GM12878 (cell line): ENCODE results near the gene CAMKK1. TPM values are rescaled to one million over a fixed set of nuclear protein-coding genes. Genes with fewer than 3 reads are reported as not detected.

ENCODE experiments used
- ATAC-seq: fragments of 200-7000 bp; cut with Tn5 transposase; 3 replicates; pipeline ENCODE4 v1.9.1; 2020; ENCODE audit warnings: mild to moderate bottlenecking, moderate library complexity
- BruUV-seq: library from RNA; stranded (reverse); fragments of 400-500 nt; replicated peaks from 2 replicates; lab custom pipeline; 2021; lab: Mats Ljungman, UMichigan
- CTCF ChIA-PET: fragments of 300-600 bp; sonication (Branson Sonifier 250); formaldehyde crosslinking; extraction: SDS; loops from one replicate; lab custom pipeline; 2021; ENCODE audit warnings: inconsistent platforms; lab: Yijun Ruan, JAX
- POLR2A ChIA-PET: fragments of 350-600 bp; formaldehyde crosslinking; extraction: SDS; loops from one replicate; lab custom pipeline; 2021; ENCODE audit warnings: inconsistent platforms; lab: Charles Lee
- RAD21 ChIA-PET: fragments of 300-600 bp; sonication (Branson Sonifier 250); formaldehyde crosslinking; loops from one replicate; lab custom pipeline; 2023; ENCODE audit warnings: antibody characterized with exemption; ENCODE audit not compliant: unreplicated experiment; lab: Charles Lee
- SMC1A ChIA-PET: fragments of 300-600 bp; sonication (Branson Sonifier 250); formaldehyde crosslinking; loops from one replicate; lab custom pipeline; 2023; ENCODE audit not compliant: unreplicated experiment, uncharacterized antibody; lab: Charles Lee
- DNase-seq: peaks from one replicate; pipeline ENCODE4 v3.0.0-alpha.2; 2011; ENCODE audit warnings: low read depth, low spot score
- FAIRE-seq: peaks from 3 replicates; lab custom pipeline; 2011; peaks lifted over from hg19 to GRCh38; lab: Jason Lieb, UNC
- H2AFZ ChIP-seq: 2 replicates; pipeline ENCODE4 v1.6.0; 2011; ENCODE audit warnings: low read depth, low read length, control low read depth; ENCODE audit not compliant: control insufficient read depth
- H3K27ac ChIP-seq: 2 replicates; pipeline ENCODE4 v1.5.1; 2011; ENCODE audit warnings: control low read depth; ENCODE audit not compliant: control insufficient read depth, insufficient read depth
- H3K27me3 ChIP-seq, 2 experiments: replicated peaks in 1 of 2; 2 replicates each; pipeline versions ENCODE4 v1.6.0 to v1.6.1; 2011; ENCODE audit warnings: low read length in 1 of 2; ENCODE audit not compliant: control insufficient read depth in 2 of 2, insufficient read depth in 2 of 2
- H3K36me3 ChIP-seq, 2 experiments: 2 replicates each; pipeline ENCODE4 v1.5.1; 2011; ENCODE audit warnings: low read length in 1 of 2; ENCODE audit not compliant: control insufficient read depth in 2 of 2, insufficient read depth in 2 of 2
- H3K4me1 ChIP-seq: 2 replicates; pipeline ENCODE4 v1.6.1; 2011; ENCODE audit warnings: mild to moderate bottlenecking, low read length, moderate library complexity, mixed read lengths; ENCODE audit not compliant: control insufficient read depth, insufficient read depth
- H3K4me2 ChIP-seq: 2 replicates; pipeline ENCODE4 v1.6.0; 2011; ENCODE audit warnings: control low read depth; ENCODE audit not compliant: control insufficient read depth, insufficient read depth
- H3K4me3 ChIP-seq: fragments of 200-600 bp; sonication (generic); 2 replicates; pipeline ENCODE4 v1.5.1; 2016
- H3K79me2 ChIP-seq: 2 replicates; pipeline ENCODE4 v1.6.0; 2011; ENCODE audit warnings: low read length; ENCODE audit not compliant: control insufficient read depth, insufficient read depth
- H3K9ac ChIP-seq: 2 replicates; pipeline ENCODE4 v1.8.0; 2011; ENCODE audit warnings: low read length, control low read depth, mixed read lengths; ENCODE audit not compliant: control insufficient read depth, insufficient read depth
- H3K9me3 ChIP-seq: replicated peaks from 3 replicates; pipeline ENCODE4 v1.5.1; 2011; ENCODE audit warnings: mild to moderate bottlenecking, low read length; ENCODE audit not compliant: control insufficient read depth, insufficient read depth
- H4K20me1 ChIP-seq: 2 replicates; pipeline ENCODE4 v1.6.0; 2011; ENCODE audit not compliant: control insufficient read depth, insufficient read depth
- GABPA ChIP-seq: IDR thresholded peaks from 2 replicates; pipeline ENCODE4 v1.6.1; 2014; ENCODE audit warnings: antibody characterized with exemption, low read depth, mild to moderate bottlenecking, inconsistent platforms
- JUNB ChIP-seq: IDR thresholded peaks from 2 replicates; pipeline ENCODE4 v1.6.1; 2016; ENCODE audit warnings: antibody characterized with exemption, mild to moderate bottlenecking
- NFYA ChIP-seq: IDR thresholded peaks from 2 replicates; pipeline ENCODE4 v1.6.1; 2011; ENCODE audit warnings: low read depth, mild to moderate bottlenecking, low read length, improper control_type of control experiment, borderline replicate concordance
- WGBS: methylation state at CpG from one replicate; pipeline ENCODE4 v1.1.6; 2016; ENCODE audit warnings: low lambda C conversion rate; ENCODE audit not compliant: insufficient replicate concordance, insufficient coverage; ENCODE audit errors: missing lambda C conversion rate; 5-methylcytosine and 5-hydroxymethylcytosine counted together
- in situ Hi-C: fragments of 300-500 bp; cut with MboI; formaldehyde crosslinking; loops from 9 replicates; pipeline ENCODE4 v1.14.3; 2018; ENCODE audit warnings: mixed read lengths
- intact Hi-C: fragments of 100-400 bp; cut with micrococcal nuclease; formaldehyde crosslinking; loops from one replicate; pipeline ENCODE4 v1.14.2; 2022; ENCODE audit not compliant: unreplicated experiment
- polyA plus RNA-seq, 11 experiments: library from polyadenylated mRNA; depleted of rRNA in 4 of 11; unstranded in 6 of 11; stranded (reverse) in 5 of 11; fragments of >200 nt; fragmentation: Nextera tagmentation in 4 of 11; fragmentation: Illumina TruSeq in 1 of 11; extraction: Ambion mirVana in 4 of 11; extraction: Trizol in 1 of 11; gene quantifications; 1 replicate in 1 of 11; 2 replicates in 10 of 11; pipeline versions ENCODE4 v1.2.1 to v1.2.3, GENCODE V29; 2011 to 2016; ENCODE audit warnings: inconsistent platforms in 2 of 11, missing spikeins in 2 of 11, low read depth in 1 of 11
- total RNA-seq, 4 experiments: library from RNA; depleted of rRNA in 3 of 4; stranded (reverse); fragments of >200 nt in 3 of 4; fragmentation: Illumina TruSeq in 1 of 4; extraction: Trizol in 1 of 4; gene quantifications; 2 replicates each; pipeline versions ENCODE4 v1.2.1 to v1.2.3, GENCODE V29; 2013 to 2021
- TF ChIP-seq, protein P1 (sequence below): fragments of 450-650 bp; IDR thresholded peaks from 2 replicates; pipeline ENCODE4 v1.6.1; 2017; ENCODE audit warnings: antibody characterized with exemption, mild to moderate bottlenecking, moderate library complexity
- TF ChIP-seq, protein P2 (sequence below): IDR thresholded peaks from 2 replicates; pipeline ENCODE4 v1.6.1; 2011; ENCODE audit warnings: borderline replicate concordance, low read depth, mild to moderate bottlenecking, moderate library complexity, mixed read lengths, low read length; ENCODE audit not compliant: insufficient read depth; ENCODE audit errors: extremely low read length
- TF ChIP-seq, protein P3 (sequence below): IDR thresholded peaks from 2 replicates; pipeline ENCODE4 v1.6.1; 2012; ENCODE audit warnings: low read depth, low read length, improper control_type of control experiment
- TF ChIP-seq, protein P4 (sequence below): fragments of 450-650 bp; IDR thresholded peaks from 2 replicates; pipeline ENCODE4 v1.6.1; 2016; ENCODE audit warnings: mild to moderate bottlenecking, moderate library complexity, borderline replicate concordance
- TF ChIP-seq, protein P5 (sequence below): IDR thresholded peaks from 2 replicates; pipeline ENCODE4 v1.6.1; 2011; ENCODE audit warnings: low read depth, low read length, improper control_type of control experiment, borderline replicate concordance
- TF ChIP-seq, protein P6 (sequence below): fragments of 450-650 bp; IDR thresholded peaks from 2 replicates; pipeline ENCODE4 v1.6.1; 2016; ENCODE audit warnings: mild to moderate bottlenecking

Gene CAMKK1
- total and polyA plus RNA-seq, 10 of the 15 experiments (the other 5 are each of a cell fraction or from before 2014, with no cell fraction given) = 0.06 to 0.84 (median 0.37) TPM

DNA sequence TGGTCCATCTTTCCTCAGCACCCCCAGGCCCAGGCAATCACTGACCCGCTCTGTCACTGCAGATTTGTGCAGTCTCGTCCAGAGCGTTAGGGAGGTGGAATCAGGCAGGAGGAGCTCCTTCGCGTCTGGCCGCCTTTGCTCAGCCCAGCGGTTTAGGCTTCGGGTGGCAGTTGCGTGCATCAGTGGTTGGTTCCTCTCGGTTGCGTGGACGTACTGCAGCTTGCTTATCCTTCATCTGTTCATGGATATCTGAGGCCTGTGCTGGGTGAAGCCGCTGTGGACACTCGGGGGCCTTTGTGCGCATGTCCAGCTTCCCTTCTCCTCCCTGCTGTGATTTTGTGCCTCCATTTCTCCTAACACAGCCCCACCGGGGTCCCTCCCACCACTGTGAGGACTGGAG, 28.2 kb upstream of the CAMKK1 start (continued):
- TF ChIP-seq, protein P1, sequence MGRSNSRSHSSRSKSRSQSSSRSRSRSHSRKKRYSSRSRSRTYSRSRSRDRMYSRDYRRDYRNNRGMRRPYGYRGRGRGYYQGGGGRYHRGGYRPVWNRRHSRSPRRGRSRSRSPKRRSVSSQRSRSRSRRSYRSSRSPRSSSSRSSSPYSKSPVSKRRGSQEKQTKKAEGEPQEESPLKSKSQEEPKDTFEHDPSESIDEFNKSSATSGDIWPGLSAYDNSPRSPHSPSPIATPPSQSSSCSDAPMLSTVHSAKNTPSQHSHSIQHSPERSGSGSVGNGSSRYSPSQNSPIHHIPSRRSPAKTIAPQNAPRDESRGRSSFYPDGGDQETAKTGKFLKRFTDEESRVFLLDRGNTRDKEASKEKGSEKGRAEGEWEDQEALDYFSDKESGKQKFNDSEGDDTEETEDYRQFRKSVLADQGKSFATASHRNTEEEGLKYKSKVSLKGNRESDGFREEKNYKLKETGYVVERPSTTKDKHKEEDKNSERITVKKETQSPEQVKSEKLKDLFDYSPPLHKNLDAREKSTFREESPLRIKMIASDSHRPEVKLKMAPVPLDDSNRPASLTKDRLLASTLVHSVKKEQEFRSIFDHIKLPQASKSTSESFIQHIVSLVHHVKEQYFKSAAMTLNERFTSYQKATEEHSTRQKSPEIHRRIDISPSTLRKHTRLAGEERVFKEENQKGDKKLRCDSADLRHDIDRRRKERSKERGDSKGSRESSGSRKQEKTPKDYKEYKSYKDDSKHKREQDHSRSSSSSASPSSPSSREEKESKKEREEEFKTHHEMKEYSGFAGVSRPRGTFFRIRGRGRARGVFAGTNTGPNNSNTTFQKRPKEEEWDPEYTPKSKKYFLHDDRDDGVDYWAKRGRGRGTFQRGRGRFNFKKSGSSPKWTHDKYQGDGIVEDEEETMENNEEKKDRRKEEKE = no peak
- TF ChIP-seq, protein P2, sequence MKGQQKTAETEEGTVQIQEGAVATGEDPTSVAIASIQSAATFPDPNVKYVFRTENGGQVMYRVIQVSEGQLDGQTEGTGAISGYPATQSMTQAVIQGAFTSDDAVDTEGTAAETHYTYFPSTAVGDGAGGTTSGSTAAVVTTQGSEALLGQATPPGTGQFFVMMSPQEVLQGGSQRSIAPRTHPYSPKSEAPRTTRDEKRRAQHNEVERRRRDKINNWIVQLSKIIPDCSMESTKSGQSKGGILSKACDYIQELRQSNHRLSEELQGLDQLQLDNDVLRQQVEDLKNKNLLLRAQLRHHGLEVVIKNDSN = no peak

DNA sequence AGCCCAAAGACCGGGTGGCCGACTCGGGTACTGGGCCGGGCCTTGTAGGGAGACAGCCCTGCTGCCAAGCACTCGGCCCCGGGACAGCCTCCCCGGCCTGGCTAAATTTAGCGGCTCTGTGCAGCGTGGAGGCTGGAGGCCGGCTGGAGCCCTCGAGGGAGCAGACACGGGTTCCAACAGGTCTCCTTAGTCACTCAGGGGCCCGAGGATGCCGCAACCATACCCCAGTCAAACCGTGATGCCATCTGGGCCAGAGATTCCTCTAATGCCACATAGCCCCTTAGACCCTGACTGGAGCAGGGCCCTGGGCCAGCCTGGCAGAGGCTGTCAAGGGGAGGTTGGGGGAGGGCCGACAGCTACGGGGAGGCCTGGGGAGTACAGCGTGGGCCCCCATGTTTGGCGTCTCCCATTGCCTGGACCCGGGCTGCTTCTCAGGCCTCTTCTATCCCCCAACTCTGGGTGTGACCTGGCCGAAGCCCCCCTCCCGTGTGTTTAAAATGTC, 26.3 kb upstream of the CAMKK1 start:
- no peak overlapping the region for H3K4me3 ChIP-seq
- peaks cover 15% of the 10 kb centered on the region for H3K79me2 ChIP-seq
- WGBS = 78% methylated on average over 22 of the region's 22 CpGs
- no peaks in the 10 kb centered on the region for H3K9me3 ChIP-seq
- SMC1A ChIA-PET = no interaction called here
- no peak overlapping the region for H3K9ac ChIP-seq
- in situ Hi-C loops = no loop called here
- no peaks in the 10 kb centered on the region for H3K36me3 ChIP-seq
- DNase-seq (no peak), FAIRE-seq (no peak), ATAC-seq (no peak)
- H3K27ac ChIP-seq = no peak overlapping the region
- H3K27me3 ChIP-seq = no peaks in the 10 kb centered on the region
- H3K4me2 ChIP-seq = no peak overlapping the region
- POLR2A ChIA-PET = no interaction called here
- no peaks in the 10 kb centered on the region for H4K20me1 ChIP-seq
- H2AFZ ChIP-seq = no peak overlapping the region
- H3K4me1 ChIP-seq = peaks cover 31% of the 10 kb centered on the region
- RAD21 ChIA-PET = no interaction called here
- CTCF ChIA-PET = interaction anchor here (1.0 kb wide), 1 partner anchor 123 kb away, joined by 3 read pairs; no protein-coding TSS in a partner anchor
- intact Hi-C loops = no loop called here
- no TSS peak for BruUV-seq
- TF ChIP-seq, protein P3, sequence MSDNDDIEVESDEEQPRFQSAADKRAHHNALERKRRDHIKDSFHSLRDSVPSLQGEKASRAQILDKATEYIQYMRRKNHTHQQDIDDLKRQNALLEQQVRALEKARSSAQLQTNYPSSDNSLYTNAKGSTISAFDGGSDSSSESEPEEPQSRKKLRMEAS = no peak
- TF ChIP-seq, protein P4, sequence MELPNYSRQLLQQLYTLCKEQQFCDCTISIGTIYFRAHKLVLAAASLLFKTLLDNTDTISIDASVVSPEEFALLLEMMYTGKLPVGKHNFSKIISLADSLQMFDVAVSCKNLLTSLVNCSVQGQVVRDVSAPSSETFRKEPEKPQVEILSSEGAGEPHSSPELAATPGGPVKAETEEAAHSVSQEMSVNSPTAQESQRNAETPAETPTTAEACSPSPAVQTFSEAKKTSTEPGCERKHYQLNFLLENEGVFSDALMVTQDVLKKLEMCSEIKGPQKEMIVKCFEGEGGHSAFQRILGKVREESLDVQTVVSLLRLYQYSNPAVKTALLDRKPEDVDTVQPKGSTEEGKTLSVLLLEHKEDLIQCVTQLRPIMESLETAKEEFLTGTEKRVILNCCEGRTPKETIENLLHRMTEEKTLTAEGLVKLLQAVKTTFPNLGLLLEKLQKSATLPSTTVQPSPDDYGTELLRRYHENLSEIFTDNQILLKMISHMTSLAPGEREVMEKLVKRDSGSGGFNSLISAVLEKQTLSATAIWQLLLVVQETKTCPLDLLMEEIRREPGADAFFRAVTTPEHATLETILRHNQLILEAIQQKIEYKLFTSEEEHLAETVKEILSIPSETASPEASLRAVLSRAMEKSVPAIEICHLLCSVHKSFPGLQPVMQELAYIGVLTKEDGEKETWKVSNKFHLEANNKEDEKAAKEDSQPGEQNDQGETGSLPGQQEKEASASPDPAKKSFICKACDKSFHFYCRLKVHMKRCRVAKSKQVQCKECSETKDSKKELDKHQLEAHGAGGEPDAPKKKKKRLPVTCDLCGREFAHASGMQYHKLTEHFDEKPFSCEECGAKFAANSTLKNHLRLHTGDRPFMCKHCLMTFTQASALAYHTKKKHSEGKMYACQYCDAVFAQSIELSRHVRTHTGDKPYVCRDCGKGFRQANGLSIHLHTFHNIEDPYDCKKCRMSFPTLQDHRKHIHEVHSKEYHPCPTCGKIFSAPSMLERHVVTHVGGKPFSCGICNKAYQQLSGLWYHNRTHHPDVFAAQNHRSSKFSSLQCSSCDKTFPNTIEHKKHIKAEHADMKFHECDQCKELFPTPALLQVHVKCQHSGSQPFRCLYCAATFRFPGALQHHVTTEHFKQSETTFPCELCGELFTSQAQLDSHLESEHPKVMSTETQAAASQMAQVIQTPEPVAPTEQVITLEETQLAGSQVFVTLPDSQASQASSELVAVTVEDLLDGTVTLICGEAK = no peak
- no peak for TF ChIP-seq GABPA
- TF ChIP-seq, protein P5, sequence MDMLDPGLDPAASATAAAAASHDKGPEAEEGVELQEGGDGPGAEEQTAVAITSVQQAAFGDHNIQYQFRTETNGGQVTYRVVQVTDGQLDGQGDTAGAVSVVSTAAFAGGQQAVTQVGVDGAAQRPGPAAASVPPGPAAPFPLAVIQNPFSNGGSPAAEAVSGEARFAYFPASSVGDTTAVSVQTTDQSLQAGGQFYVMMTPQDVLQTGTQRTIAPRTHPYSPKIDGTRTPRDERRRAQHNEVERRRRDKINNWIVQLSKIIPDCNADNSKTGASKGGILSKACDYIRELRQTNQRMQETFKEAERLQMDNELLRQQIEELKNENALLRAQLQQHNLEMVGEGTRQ = no peak
- no peak for TF ChIP-seq JUNB
- no peak for TF ChIP-seq NFYA
- TF ChIP-seq, protein P6, sequence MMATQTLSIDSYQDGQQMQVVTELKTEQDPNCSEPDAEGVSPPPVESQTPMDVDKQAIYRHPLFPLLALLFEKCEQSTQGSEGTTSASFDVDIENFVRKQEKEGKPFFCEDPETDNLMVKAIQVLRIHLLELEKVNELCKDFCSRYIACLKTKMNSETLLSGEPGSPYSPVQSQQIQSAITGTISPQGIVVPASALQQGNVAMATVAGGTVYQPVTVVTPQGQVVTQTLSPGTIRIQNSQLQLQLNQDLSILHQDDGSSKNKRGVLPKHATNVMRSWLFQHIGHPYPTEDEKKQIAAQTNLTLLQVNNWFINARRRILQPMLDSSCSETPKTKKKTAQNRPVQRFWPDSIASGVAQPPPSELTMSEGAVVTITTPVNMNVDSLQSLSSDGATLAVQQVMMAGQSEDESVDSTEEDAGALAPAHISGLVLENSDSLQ = no peak
